B cell (primary cell): ENCODE measurements around the gene SLC4A8.

ENCODE experiments used
- CTCF ChIP-seq: fragments of 200-600 bp; IDR thresholded peaks from one replicate; pipeline ENCODE4 v1.8.0; 2022; ENCODE audit warnings: antibody characterized with exemption, mild to moderate bottlenecking
- EZH2 ChIP-seq: IDR thresholded peaks from 2 replicates; pipeline ENCODE4 v1.6.1; 2012; ENCODE audit warnings: borderline replicate concordance, low read depth, mild to moderate bottlenecking, moderate library complexity, low read length; ENCODE audit not compliant: insufficient read depth, poor library complexity, severe bottlenecking

GRCh38 chr12:51424094-51424661 lies 453 bp upstream of the SLC4A8 start:
- TF ChIP-seq CTCF (no peak), EZH2 (no peak)
